Stomach (tissue), 9 donors: ENCODE results near the gene CBLB. TPM values are rescaled to one million over a fixed set of nuclear protein-coding genes. Genes with fewer than 3 reads are reported as not detected.

ENCODE experiments used
- DNase-seq, 2 donors: peaks; one replicate each; pipeline versions ENCODE4 v3.0.0 to v3.0.0-alpha.2; 2013 to 2019
- H3K27ac ChIP-seq, 5 donors: fragments of 200-600 bp in 4 of 5; sonication (generic) in 4 of 5; one replicate each; pipeline ENCODE4 v1.5.1; 2013 to 2019; ENCODE audit warnings: mild to moderate bottlenecking in 1 of 5, moderate library complexity in 1 of 5
- H3K27me3 ChIP-seq, 3 donors: fragments of 200-600 bp; sonication (generic); one replicate each; pipeline ENCODE4 v1.5.1; 2017 to 2019; ENCODE audit warnings: mixed run types in 1 of 3
- H3K36me3 ChIP-seq, 4 donors: fragments of 200-600 bp; sonication (generic); 1 replicate in 3 of 4; 2 replicates in 1 of 4; pipeline ENCODE4 v1.5.1; 2016 to 2019
- H3K4me1 ChIP-seq, 4 donors: fragments of 200-600 bp; sonication (generic); one replicate each; pipeline ENCODE4 v1.5.1; 2016 to 2019
- H3K4me3 ChIP-seq, 4 donors: fragments of 200-600 bp; sonication (generic) in 3 of 4; one replicate each; pipeline ENCODE4 v1.5.1; 2016 to 2019; ENCODE audit warnings: mild to moderate bottlenecking in 1 of 4
- H3K9me3 ChIP-seq, 4 donors: fragments of 200-600 bp; sonication (generic); one replicate each; pipeline ENCODE4 v1.5.1; 2016 to 2019
- CTCF ChIP-seq, 7 experiments: fragments of 450-650 bp in 4 of 7; fragments of 200-600 bp in 3 of 7; sonication (generic) in 3 of 7; IDR thresholded peaks; one replicate each; pipeline ENCODE4 v1.5.1; 2016 to 2019; ENCODE audit warnings: antibody characterized with exemption in 7 of 7, control low read depth in 2 of 7, mild to moderate bottlenecking in 1 of 7
- EP300 ChIP-seq: sonication (generic); formaldehyde crosslinking; IDR thresholded peaks from one replicate; pipeline ENCODE4 v1.6.1; 2017; ENCODE audit warnings: antibody characterized with exemption
- POLR2A ChIP-seq, 4 donors: fragments of 450-650 bp; IDR thresholded peaks; one replicate each; pipeline ENCODE4 v1.6.1; 2016; ENCODE audit warnings: antibody characterized with exemption in 4 of 4, control low read depth in 2 of 4, mild to moderate bottlenecking in 1 of 4, moderate library complexity in 1 of 4
- POLR2AphosphoS5 ChIP-seq, 3 donors: sonication (generic); formaldehyde crosslinking; IDR thresholded peaks; one replicate each; pipeline ENCODE4 v1.6.1; 2016; ENCODE audit warnings: antibody characterized with exemption in 3 of 3
- WGBS, 5 donors: extraction: QIAGEN DNeasy Blood & Tissue Kit in 3 of 5; methylation state at CpG; one replicate each; pipeline versions ENCODE4 v1.1.5 to v1.1.7; 2013 to 2018; 5-methylcytosine and 5-hydroxymethylcytosine counted together
- intact Hi-C: fragments of 100-400 bp; cut with DNase I; formaldehyde crosslinking; loops from one replicate; pipeline ENCODE4 v1.15.1; 2023; ENCODE audit warnings: low total_unique reads
- polyA plus RNA-seq, 3 donors: library from polyadenylated mRNA; stranded (reverse); fragments of 200-250 nt; gene quantifications; one replicate each; pipeline ENCODE4 v1.2.3, GENCODE V29; 2013
- total RNA-seq, 5 donors: library from RNA; depleted of rRNA; stranded (reverse); fragments of >200 nt; gene quantifications; one replicate each; pipeline versions ENCODE4 v1.1.0 to v1.2.3, GENCODE V29; 2014 to 2016
- donor health status: healthy with polysubstance abuse.
- donor health status: Bipolar disorder and iron deficiency.
- donor health status: healthy.

The CBLB gene
- total and polyA plus RNA-seq, 8 donors = 6.9 to 94.4 (median 46.0) TPM

- peaks cover 0 to 39% (median 23%) of the 10 kb centered on the region in 4 donors for H3K36me3 ChIP-seq
- intact Hi-C loops = no loop called here
- H3K9me3 ChIP-seq = no peaks in the 10 kb centered on the region
- H3K27ac ChIP-seq = peak overlapping the region in 2 of 5 donors; percentile 16 to 32
- TF ChIP-seq EP300 (no peak), CTCF (IDR thresholded peaks at IDR 0.05) (no peak), POLR2AphosphoS5 (IDR thresholded peaks at IDR 0.05) (no peak), POLR2A (IDR thresholded peaks at IDR 0.05) (no peak)
- H3K4me1 ChIP-seq = peaks cover 6 to 74% (median 47%) of the 10 kb centered on the region in 4 donors
- H3K27me3 ChIP-seq = no peaks in the 10 kb centered on the region
- no peak for DNase-seq
- WGBS, 5 donors = 55 to 77% (median 71%) methylated on average over 1 of the region's 1 CpG
- no peak overlapping the region for H3K4me3 ChIP-seq
Measured at GRCh38 chr3:105860641-105861040, 8.2 kb downstream of the CBLB start.

DNA sequence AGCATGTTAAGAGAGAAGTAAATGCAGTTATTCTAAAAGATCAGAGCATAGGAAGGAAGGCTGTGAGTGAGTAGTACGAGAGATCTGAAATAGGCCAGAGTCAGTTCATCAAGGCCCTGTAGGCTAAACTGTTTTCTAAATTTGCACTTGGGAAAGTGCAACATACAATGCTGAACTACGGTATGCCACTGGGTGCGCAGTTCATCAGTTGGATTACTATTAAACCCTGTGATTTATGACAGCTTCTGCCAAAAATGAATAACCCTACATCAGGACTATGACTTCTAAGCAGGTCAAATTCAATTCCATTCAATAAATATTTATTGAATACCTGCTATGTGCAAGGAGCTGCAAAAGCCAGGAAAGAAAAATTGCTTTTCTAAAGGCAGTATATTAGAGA is 10.8 kb downstream of the CBLB start:
- TF ChIP-seq EP300 = no peak
- no peak for TF ChIP-seq POLR2A (IDR thresholded peaks at IDR 0.05)
- no peak for TF ChIP-seq POLR2AphosphoS5 (IDR thresholded peaks at IDR 0.05)
- no peak for TF ChIP-seq CTCF (IDR thresholded peaks at IDR 0.05)
- H3K36me3 ChIP-seq = peaks cover 3 to 45% (median 33%) of the 10 kb centered on the region in 4 donors
- no peaks in the 10 kb centered on the region for H3K9me3 ChIP-seq
- WGBS, 5 donors = 82 to 93% (median 90%) methylated on average over 3 of the region's 3 CpGs
- H3K27ac ChIP-seq = no peak overlapping the region
- peaks cover 0 to 53% (median 21%) of the 10 kb centered on the region in 4 donors for H3K4me1 ChIP-seq
- no peak for DNase-seq
- H3K4me3 ChIP-seq = no peak overlapping the region
- intact Hi-C loops = no loop called here
- H3K27me3 ChIP-seq = no peaks in the 10 kb centered on the region

DNA sequence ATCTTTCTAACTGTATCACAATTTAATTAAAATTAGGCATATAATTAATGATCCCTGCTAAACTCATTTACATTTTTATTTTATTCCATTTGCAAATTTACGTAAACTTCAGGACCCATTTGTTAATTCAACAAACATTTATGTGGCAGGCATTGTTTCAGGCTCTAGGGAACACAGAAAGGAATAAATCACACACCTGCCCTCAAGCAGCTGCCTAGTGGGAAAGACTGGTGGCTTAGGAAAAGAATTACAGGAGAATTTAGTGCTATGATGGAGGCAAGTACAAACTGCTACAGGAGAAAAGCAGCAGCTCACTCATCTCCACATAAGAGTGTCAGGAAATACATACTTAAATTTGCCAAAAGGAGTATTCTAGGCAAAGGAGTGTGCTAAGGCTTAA is 11.2 kb downstream of the CBLB start:
- no peak for DNase-seq
- WGBS, 5 donors = 94 to 98% (median 96%) methylated on average over 1 of the region's 1 CpG
- intact Hi-C loops = no loop called here

GRCh38 chr3:105856605-105857004 is 12.2 kb downstream of the CBLB start:
- DNase-seq = no peak
- TF ChIP-seq EP300 (no peak), CTCF (IDR thresholded peaks at IDR 0.05) (no peak), POLR2AphosphoS5 (IDR thresholded peaks at IDR 0.05) (no peak), POLR2A (IDR thresholded peaks at IDR 0.05) (no peak)
- Histone ChIP-seq H3K4me1 (peaks cover 0 to 41% (median 16%) of the 10 kb centered on the region in 4 donors), H3K36me3 (peaks cover 8 to 53% (median 44%) of the 10 kb centered on the region in 4 donors), H3K27ac (no peak overlapping the region), H3K27me3 (no peaks in the 10 kb centered on the region), H3K4me3 (no peak overlapping the region), H3K9me3 (no peaks in the 10 kb centered on the region)
- WGBS, 5 donors = 96 to 100% (median 99%) methylated on average over 2 of the region's 2 CpGs
- intact Hi-C loops = no loop called here

More for the DNA sequence above, 11.2 kb downstream of the CBLB start:
- TF ChIP-seq CTCF (IDR thresholded peaks at IDR 0.05) (no peak), POLR2AphosphoS5 (IDR thresholded peaks at IDR 0.05) (no peak), POLR2A (IDR thresholded peaks at IDR 0.05) (no peak), EP300 (no peak)
- H3K4me1 ChIP-seq = peaks cover 0 to 49% (median 19%) of the 10 kb centered on the region in 4 donors
- no peaks in the 10 kb centered on the region for H3K27me3 ChIP-seq
- H3K36me3 ChIP-seq = peaks cover 3 to 48% (median 37%) of the 10 kb centered on the region in 4 donors
- no peaks in the 10 kb centered on the region for H3K9me3 ChIP-seq
- H3K4me3 ChIP-seq = no peak overlapping the region
- H3K27ac ChIP-seq = no peak overlapping the region
